HG03135 (cell line): ENCODE measurements around the gene SLC66A2.
"Not testable (repeated sequence)": the region's sequence is repeated elsewhere in the genome, so short reads cannot be mapped to it uniquely, and the experiment has no call there.

Experiments used
- ATAC-seq: cut with Tn5 transposase; IDR thresholded peaks from one replicate; pipeline ENCODE4 v1.9.1; 2021; ENCODE audit warnings: mild to moderate bottlenecking, moderate library complexity; ENCODE audit not compliant: unreplicated experiment

Gene SLC66A2

GRCh38 chr18:79869591-79870300 lies 81.7 kb downstream of the SLC66A2 start:
- ATAC-seq: no peak

GRCh38 chr18:79868811-79869541 lies 82.5 kb downstream of the SLC66A2 start:
- ATAC-seq: no peak

- no peak for ATAC-seq
Measured at GRCh38 chr18:79868168-79868784, 83.2 kb downstream of the SLC66A2 start.

- no peak for ATAC-seq
Measured at GRCh38 chr18:79867666-79868065, 83.8 kb downstream of the SLC66A2 start.

- ATAC-seq: no peak
Measured at GRCh38 chr18:79866889-79867574, 84.4 kb downstream of the SLC66A2 start.

- not testable (repeated sequence) for ATAC-seq
Measured at GRCh38 chr18:79865951-79866350, 85.5 kb downstream of the SLC66A2 start.

GRCh38 chr18:79864955-79865354 lies 86.5 kb downstream of the SLC66A2 start:
- ATAC-seq: not testable (repeated sequence)

- no peak for ATAC-seq
Measured at GRCh38 chr18:79864006-79864725, 87.3 kb downstream of the SLC66A2 start.

GRCh38 chr18:79863161-79864005 lies 88.1 kb downstream of the SLC66A2 start:
- no peak for ATAC-seq

GRCh38 chr18:79862562-79862961 lies 88.9 kb downstream of the SLC66A2 start:
- no peak for ATAC-seq

- ATAC-seq: no peak
Measured at GRCh38 chr18:79861687-79862086, 89.8 kb downstream of the SLC66A2 start.

- ATAC-seq: no peak
Measured at GRCh38 chr18:79859314-79859713, 92.1 kb downstream of the SLC66A2 start.

- ATAC-seq: no peak
Measured at GRCh38 chr18:79857082-79857671, 94.3 kb downstream of the SLC66A2 start.

- ATAC-seq: peak; percentile 64
Measured at GRCh38 chr18:79856119-79857007, 95.1 kb downstream of the SLC66A2 start.

- ATAC-seq: no peak
Measured at GRCh38 chr18:79855147-79855933, 96.1 kb downstream of the SLC66A2 start.

- no peak for ATAC-seq
Measured at GRCh38 chr18:79853993-79854364, 97.5 kb downstream of the SLC66A2 start.

- no peak for ATAC-seq
Measured at GRCh38 chr18:79853303-79853992, 98.0 kb downstream of the SLC66A2 start.
